HG03039 (cell line): ENCODE data around the gene STAC2.

Source experiments
- ATAC-seq: cut with Tn5 transposase; IDR thresholded peaks from one replicate; pipeline ENCODE4 v1.9.1; 2021; ENCODE audit warnings: mild to moderate bottlenecking, moderate library complexity; ENCODE audit not compliant: unreplicated experiment

STAC2 gene

GRCh38 chr17:39165841-39166349 lies 59.9 kb downstream of the STAC2 start, which contains the start of gene ARL5C:
Gene ARL5C (minus strand): TSS chr17:39166161. CDS start chr17:39165760, 401 bp downstream.
- no peak for ATAC-seq

DNA sequence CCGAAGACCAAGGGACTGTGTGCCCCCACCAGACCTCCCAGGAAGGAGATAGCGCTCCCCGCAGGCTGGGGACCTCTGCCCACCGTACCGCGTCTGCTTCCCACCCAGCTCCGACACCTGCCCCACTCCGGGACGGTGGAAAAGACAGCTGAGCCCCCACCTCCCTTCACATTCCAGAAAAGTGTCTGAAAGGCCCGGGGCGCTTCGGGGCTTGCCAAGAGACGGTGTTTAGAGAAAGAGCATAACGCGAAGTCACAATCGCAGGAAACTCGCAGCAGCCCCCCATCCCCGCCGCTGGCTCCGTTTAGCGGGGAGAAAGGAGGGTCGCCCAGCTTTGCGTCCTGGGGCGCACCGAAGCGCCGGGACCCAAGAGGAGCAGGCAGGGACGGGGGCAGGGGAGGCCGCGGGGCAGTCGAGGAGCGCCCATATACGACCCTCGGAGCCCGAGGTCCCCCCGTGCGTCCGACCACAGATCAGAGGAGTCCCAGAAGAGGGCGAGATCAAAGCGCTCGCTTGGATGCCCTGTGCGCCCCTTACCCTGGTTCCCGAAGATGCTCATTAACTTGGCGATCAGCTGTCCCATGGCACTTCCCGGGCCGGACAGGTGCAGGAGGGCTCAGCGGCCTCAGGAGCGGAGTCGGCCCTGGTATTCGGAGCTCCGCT lies 60.4 kb downstream of the STAC2 start:
- ATAC-seq = no peak

GRCh38 chr17:39164675-39165143 lies 61.0 kb downstream of the STAC2 start:
- no peak for ATAC-seq

DNA sequence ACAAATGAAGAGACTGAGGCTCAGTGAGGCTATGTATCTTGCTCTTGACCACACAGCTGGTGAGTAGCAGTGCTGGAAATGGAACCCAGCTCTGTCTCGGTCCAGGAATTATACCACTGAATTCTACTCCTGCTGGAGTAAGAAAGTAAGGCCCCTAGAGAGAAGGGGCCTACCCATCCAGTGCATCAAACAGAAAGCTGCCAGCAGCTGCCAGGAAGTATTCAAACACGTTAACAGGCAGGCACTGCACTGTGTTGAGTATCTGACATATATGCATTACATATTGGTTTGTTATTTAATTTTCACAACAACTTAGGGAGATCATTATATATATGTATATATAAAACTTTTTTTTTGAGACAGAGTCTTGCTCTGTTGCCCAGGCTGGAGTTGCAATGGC lies 63.8 kb downstream of the STAC2 start:
- ATAC-seq = no peak
